ENCODE data around the gene CALCOCO1.
A peak's percentile ranks its signal among the peaks of the same experiment; 100 is the strongest.

CALCOCO1 gene

DNA sequence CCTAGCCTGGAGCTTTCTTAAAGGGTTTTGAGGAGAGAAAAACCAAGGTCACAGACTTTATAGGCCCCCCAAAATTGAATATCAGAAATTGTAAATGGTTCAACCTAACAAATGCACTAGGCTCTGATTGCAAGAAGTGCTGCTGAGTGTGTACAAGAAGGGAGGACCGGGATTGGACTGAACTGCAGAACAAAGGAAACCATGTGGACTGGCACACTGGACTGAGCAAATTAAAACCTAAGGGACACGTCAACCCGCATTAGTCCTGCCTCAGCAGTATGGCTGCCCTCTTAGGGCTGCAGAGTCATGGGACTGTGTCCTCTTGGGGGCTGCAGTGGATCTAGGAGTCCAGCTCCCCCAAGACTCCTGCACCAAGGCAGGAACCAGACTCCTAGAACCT is 25.4 kb upstream of the CALCOCO1 start:
- Histone ChIP-seq H3K27me3 (ENCODE audit: control insufficient read depth in 5 of 5, insufficient read depth in 4 of 5, low read length in 5 of 5) (peaks cover 29 to 74% (median 50%) of the 10 kb centered on the region in 5 donors), H3K9ac (ENCODE audit: low read length in 5 of 5) (no peak overlapping the region), H3K27ac (ENCODE audit: low read depth, low read length) (no peak overlapping the region), H3K36me3 (ENCODE audit: control insufficient read depth in 5 of 5, insufficient read depth in 5 of 5, low read length in 5 of 5) (no peaks in the 10 kb centered on the region), H3K4me3 (ENCODE audit: low read depth in 1 of 5, low read length in 5 of 5) (no peak overlapping the region), H3K4me1 (ENCODE audit: control insufficient read depth in 5 of 5, insufficient read depth in 5 of 5, low read length in 5 of 5) (peaks cover 0 to 29% (median 23%) of the 10 kb centered on the region in 5 donors), H3K9me3 (ENCODE audit: control insufficient read depth in 5 of 5, low read length in 5 of 5) (no peaks in the 10 kb centered on the region)

DNA sequence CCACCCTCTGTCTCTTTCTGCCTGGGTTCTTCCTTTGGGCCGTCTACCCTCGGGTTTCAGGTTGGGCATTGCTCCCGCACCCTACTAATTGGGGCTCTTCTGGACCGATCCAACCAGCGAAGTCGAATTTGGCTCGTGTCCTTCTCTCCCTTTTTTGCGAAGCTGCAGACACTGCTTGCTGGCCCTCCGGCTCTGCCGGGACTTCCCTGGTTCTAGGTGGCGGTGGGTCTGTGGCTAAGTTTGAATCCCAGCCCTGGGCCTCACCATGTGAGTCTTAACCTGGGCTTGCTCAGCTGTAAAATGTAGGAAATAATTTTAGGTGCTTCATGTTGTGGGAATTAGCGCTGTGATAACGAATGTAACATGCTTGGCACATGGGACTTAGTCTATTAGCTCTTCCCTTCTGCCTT is 24.9 kb upstream of the CALCOCO1 start:
- no peaks in the 10 kb centered on the region for H3K36me3 ChIP-seq (ENCODE audit: control insufficient read depth in 5 of 5, insufficient read depth in 5 of 5, low read length in 5 of 5)
- H3K9ac ChIP-seq (ENCODE audit: low read length in 5 of 5) = no peak overlapping the region
- no peaks in the 10 kb centered on the region for H3K9me3 ChIP-seq (ENCODE audit: control insufficient read depth in 5 of 5, low read length in 5 of 5)
- peaks cover 33 to 78% (median 54%) of the 10 kb centered on the region in 5 donors for H3K27me3 ChIP-seq (ENCODE audit: control insufficient read depth in 5 of 5, insufficient read depth in 4 of 5, low read length in 5 of 5)
- no peak overlapping the region for H3K4me3 ChIP-seq (ENCODE audit: low read depth in 1 of 5, low read length in 5 of 5)
- peaks cover 0 to 25% (median 22%) of the 10 kb centered on the region in 5 donors for H3K4me1 ChIP-seq (ENCODE audit: control insufficient read depth in 5 of 5, insufficient read depth in 5 of 5, low read length in 5 of 5)
- H3K27ac ChIP-seq (ENCODE audit: low read depth, low read length) = no peak overlapping the region

DNA sequence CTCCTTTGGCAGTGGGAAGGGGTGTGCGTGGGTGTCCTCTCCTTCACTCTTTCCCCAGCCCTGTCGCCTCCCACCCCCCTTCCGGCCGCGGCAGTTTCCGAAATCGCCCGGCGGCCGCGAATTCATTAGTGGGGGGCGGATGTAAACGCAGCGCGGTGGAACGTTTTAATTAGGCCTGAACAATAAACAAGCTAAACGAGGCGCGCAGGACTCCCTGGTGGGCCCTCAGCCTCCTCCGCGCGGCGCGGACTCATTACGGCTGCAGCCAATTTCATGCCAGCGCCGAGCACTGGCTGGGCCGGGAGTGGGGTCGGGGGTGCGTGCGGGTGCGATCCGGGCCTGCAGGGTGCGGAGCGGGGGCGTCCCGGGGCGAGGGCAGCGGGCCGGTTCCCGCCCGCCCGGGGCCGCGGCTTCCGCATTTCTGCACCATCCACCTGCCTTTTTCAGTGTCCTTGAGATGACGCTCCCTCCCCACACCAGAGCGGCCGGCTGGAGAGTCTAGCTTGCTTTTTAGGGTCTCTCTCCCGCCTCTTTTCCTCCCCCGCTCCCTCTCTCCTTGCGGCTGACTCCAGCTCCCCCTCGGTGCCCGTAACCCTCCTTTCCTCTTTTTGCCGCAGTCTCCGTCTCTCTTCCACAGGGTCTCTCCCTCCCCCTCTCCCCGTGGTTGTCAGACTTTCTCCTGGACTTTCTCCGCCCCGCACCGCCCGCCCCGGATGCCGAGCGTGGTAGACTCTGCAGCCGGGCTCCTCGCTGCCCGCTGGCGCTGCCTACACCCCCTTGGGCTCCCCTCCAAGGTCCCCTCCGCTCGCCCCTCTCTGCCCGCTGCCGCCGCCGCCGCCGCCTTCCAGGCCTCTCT is 24.3 kb upstream of the CALCOCO1 start, which contains the start of gene CISTR:
CISTR (minus strand) TSS at position 644 of the 856 bp plus-strand sequence.
- Histone ChIP-seq H3K27me3 (ENCODE audit: control insufficient read depth in 5 of 5, insufficient read depth in 4 of 5, low read length in 5 of 5) (peaks cover 36 to 82% (median 54%) of the 10 kb centered on the region in 5 donors), H3K27ac (ENCODE audit: low read depth, low read length) (no peak within 1 kb of the TSS), H3K36me3 (ENCODE audit: control insufficient read depth in 5 of 5, insufficient read depth in 5 of 5, low read length in 5 of 5) (no peaks in the 10 kb centered on the region), H3K4me1 (ENCODE audit: control insufficient read depth in 5 of 5, insufficient read depth in 5 of 5, low read length in 5 of 5) (peaks cover 0 to 22% (median 18%) of the 10 kb centered on the region in 5 donors), H3K9me3 (ENCODE audit: control insufficient read depth in 5 of 5, low read length in 5 of 5) (no peaks in the 10 kb centered on the region), H3K4me3 (ENCODE audit: low read depth in 1 of 5, low read length in 5 of 5) (peak within 1 kb of the TSS; percentile 58 to 65 (median 60)), H3K9ac (ENCODE audit: low read length in 5 of 5) (peak within 1 kb of the TSS in 2 of 5 donors; percentile 21 to 27)

GRCh38 chr12:53750812-53751335 is 23.6 kb upstream of the CALCOCO1 start:
- H3K4me3 ChIP-seq (ENCODE audit: low read depth in 1 of 5, low read length in 5 of 5) = peak overlapping the region in 4 of 5 donors; percentile 58 to 65 (median 62)
- H3K27me3 ChIP-seq (ENCODE audit: control insufficient read depth in 5 of 5, insufficient read depth in 4 of 5, low read length in 5 of 5) = peaks cover 36 to 79% (median 50%) of the 10 kb centered on the region in 5 donors
- peaks cover 0 to 21% (median 18%) of the 10 kb centered on the region in 5 donors for H3K4me1 ChIP-seq (ENCODE audit: control insufficient read depth in 5 of 5, insufficient read depth in 5 of 5, low read length in 5 of 5)
- no peaks in the 10 kb centered on the region for H3K9me3 ChIP-seq (ENCODE audit: control insufficient read depth in 5 of 5, low read length in 5 of 5)
- H3K9ac ChIP-seq (ENCODE audit: low read length in 5 of 5) = peak overlapping the region in 1 of 5 donors; percentile 21
- no peaks in the 10 kb centered on the region for H3K36me3 ChIP-seq (ENCODE audit: control insufficient read depth in 5 of 5, insufficient read depth in 5 of 5, low read length in 5 of 5)
- no peak overlapping the region for H3K27ac ChIP-seq (ENCODE audit: low read depth, low read length)

DNA sequence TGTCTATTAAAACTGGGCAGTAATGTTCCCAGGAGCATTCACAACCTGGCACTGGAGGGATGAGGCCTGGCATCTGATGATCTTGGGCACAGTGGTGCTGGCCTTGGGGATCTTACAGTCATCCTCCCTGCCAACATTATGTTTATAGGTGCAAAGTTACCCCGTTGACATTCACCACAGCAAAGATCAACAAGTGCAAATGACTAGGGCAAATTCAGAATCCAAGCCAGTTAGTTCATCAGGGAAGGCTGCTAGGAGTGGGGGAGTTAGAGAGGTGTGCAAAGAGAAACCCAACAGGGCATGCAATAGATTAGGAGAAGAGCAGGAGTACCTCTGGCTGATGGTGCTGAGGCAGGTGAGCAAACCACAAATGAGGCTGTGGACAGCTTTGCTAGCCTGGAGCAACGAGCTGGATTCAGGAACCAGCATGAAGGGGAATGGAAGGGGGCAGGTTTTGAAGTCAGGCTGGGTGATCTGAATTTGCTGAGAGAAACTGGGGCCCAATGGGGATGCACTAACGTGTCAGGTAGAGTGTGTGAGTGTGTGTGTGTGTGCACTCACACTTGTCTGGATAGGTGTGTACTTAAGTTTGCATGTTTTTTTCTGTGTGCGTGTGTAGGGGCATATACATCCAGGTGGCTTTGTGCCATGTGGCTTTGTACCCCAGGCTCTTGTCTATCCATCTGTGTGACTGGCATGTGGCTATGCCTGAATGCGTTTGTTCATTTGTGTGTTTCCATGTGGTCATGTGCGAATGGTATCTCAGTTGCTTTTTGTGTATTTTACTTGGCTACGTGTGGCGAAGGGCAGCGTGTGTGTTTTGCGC is 22.9 kb upstream of the CALCOCO1 start:
- H3K9me3 ChIP-seq (ENCODE audit: control insufficient read depth in 5 of 5, low read length in 5 of 5) = no peaks in the 10 kb centered on the region
- H3K4me1 ChIP-seq (ENCODE audit: control insufficient read depth in 5 of 5, insufficient read depth in 5 of 5, low read length in 5 of 5) = peaks cover 0 to 21% (median 18%) of the 10 kb centered on the region in 5 donors
- H3K36me3 ChIP-seq (ENCODE audit: control insufficient read depth in 5 of 5, insufficient read depth in 5 of 5, low read length in 5 of 5) = no peaks in the 10 kb centered on the region
- H3K9ac ChIP-seq (ENCODE audit: low read length in 5 of 5) = no peak overlapping the region
- no peak overlapping the region for H3K27ac ChIP-seq (ENCODE audit: low read depth, low read length)
- peak overlapping the region in 3 of 5 donors; percentile 60 to 65 (median 64) for H3K4me3 ChIP-seq (ENCODE audit: low read depth in 1 of 5, low read length in 5 of 5)
- H3K27me3 ChIP-seq (ENCODE audit: control insufficient read depth in 5 of 5, insufficient read depth in 4 of 5, low read length in 5 of 5) = peaks cover 36 to 73% (median 48%) of the 10 kb centered on the region in 5 donors

DNA sequence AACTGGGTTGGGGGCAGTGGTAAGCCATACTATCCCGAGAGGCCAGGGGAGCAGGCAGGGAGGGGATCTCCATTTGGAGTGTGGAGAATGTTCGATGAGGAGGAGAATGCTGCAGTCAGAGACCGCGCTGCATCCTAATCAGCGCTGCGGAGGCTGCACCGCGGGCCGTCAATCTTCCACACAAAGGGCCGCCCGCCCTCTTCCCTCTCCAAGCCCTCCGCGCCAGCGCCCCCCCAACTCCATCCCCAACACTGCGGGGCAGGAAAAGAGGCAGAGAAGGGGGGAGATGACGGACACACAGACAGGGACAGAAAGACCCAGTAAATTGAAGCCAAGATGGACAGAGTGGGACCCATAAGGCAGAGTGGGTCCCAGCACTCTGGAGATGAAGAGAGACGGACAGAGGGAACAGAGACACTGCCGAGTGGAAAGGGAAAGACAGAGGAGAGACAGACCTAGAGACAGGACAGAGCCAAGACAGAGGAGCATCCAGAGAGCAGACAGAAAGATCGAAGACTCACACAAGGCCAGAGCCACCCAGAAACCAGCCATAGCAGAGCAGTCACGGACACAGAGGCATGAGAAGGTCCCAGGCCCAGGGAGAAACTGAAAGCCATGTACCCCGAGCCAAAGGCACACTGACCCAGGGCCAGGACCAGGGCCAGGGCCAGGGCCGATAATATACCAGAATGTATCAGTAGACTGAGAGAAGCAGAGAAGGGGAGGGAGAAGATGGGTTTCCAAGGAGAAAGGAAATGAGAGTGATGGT is 21.0 kb upstream of the CALCOCO1 start:
- Histone ChIP-seq H3K4me1 (ENCODE audit: control insufficient read depth in 5 of 5, insufficient read depth in 5 of 5, low read length in 5 of 5) (peaks cover 0 to 21% (median 20%) of the 10 kb centered on the region in 5 donors), H3K36me3 (ENCODE audit: control insufficient read depth in 5 of 5, insufficient read depth in 5 of 5, low read length in 5 of 5) (no peaks in the 10 kb centered on the region), H3K9ac (ENCODE audit: low read length in 5 of 5) (no peak overlapping the region), H3K9me3 (ENCODE audit: control insufficient read depth in 5 of 5, low read length in 5 of 5) (no peaks in the 10 kb centered on the region), H3K27ac (ENCODE audit: low read depth, low read length) (no peak overlapping the region), H3K4me3 (ENCODE audit: low read depth in 1 of 5, low read length in 5 of 5) (no peak overlapping the region), H3K27me3 (ENCODE audit: control insufficient read depth in 5 of 5, insufficient read depth in 4 of 5, low read length in 5 of 5) (peaks cover 41 to 66% (median 51%) of the 10 kb centered on the region in 5 donors)

- Histone ChIP-seq H3K27me3 (ENCODE audit: control insufficient read depth in 5 of 5, insufficient read depth in 4 of 5, low read length in 5 of 5) (peaks cover 34 to 66% (median 51%) of the 10 kb centered on the region in 5 donors), H3K4me3 (ENCODE audit: low read depth in 1 of 5, low read length in 5 of 5) (no peak overlapping the region), H3K9ac (ENCODE audit: low read length in 5 of 5) (no peak overlapping the region), H3K9me3 (ENCODE audit: control insufficient read depth in 5 of 5, low read length in 5 of 5) (no peaks in the 10 kb centered on the region), H3K36me3 (ENCODE audit: control insufficient read depth in 5 of 5, insufficient read depth in 5 of 5, low read length in 5 of 5) (no peaks in the 10 kb centered on the region), H3K4me1 (ENCODE audit: control insufficient read depth in 5 of 5, insufficient read depth in 5 of 5, low read length in 5 of 5) (peaks cover 0 to 21% (median 20%) of the 10 kb centered on the region in 5 donors), H3K27ac (ENCODE audit: low read depth, low read length) (no peak overlapping the region)
Observed at GRCh38 chr12:53747095-53747494, 19.8 kb upstream of the CALCOCO1 start.

DNA sequence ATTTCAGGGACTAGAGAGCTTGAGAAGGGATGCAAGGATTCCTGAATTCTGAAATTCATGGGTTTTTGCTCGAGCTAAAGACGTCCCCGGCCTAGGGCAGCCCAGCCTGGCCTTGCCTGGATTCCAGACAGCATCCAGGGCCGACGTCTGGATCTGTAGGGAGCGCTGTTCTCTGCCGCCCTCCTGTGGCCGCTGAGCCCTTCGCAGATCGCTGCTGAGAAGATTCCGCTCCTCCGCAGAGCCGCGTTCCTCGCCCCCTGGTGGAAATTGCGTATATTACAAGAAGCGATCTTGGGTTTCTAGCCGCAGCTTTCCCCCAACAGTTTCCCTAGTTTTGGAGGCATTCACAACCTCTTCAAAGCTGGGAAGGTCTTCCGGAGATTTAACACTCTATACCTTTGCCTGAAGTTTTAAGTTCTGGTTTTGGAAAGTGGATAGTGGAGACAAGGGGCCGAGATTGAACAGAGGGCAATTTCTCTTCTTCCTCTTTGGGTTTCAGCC is 19.4 kb upstream of the CALCOCO1 start:
- H3K36me3 ChIP-seq (ENCODE audit: control insufficient read depth in 5 of 5, insufficient read depth in 5 of 5, low read length in 5 of 5) = no peaks in the 10 kb centered on the region
- H3K27ac ChIP-seq (ENCODE audit: low read depth, low read length) = no peak overlapping the region
- no peak overlapping the region for H3K4me3 ChIP-seq (ENCODE audit: low read depth in 1 of 5, low read length in 5 of 5)
- no peaks in the 10 kb centered on the region for H3K9me3 ChIP-seq (ENCODE audit: control insufficient read depth in 5 of 5, low read length in 5 of 5)
- H3K27me3 ChIP-seq (ENCODE audit: control insufficient read depth in 5 of 5, insufficient read depth in 4 of 5, low read length in 5 of 5) = peaks cover 33 to 63% (median 49%) of the 10 kb centered on the region in 5 donors
- H3K9ac ChIP-seq (ENCODE audit: low read length in 5 of 5) = no peak overlapping the region
- peaks cover 0 to 17% (median 16%) of the 10 kb centered on the region in 5 donors for H3K4me1 ChIP-seq (ENCODE audit: control insufficient read depth in 5 of 5, insufficient read depth in 5 of 5, low read length in 5 of 5)

DNA sequence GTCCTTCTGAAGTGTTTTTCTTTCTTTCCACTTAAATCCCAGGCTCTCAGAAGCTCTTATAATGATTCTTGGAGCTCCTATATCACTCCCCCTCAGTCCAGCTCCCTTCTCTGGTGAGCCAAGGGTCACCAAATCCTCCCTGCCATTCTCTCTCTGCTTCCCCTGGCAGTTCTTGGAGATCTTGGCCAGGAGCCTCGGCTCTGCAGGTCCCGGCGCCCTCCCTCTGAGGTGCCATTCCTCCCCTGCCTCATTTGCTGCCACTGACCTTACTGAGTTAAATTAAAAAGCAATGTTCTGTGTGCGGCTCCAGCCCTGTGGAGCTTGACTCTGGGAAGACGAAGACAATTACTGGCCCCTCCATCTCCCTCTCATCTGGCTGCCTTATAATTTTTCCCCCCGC is 17.5 kb upstream of the CALCOCO1 start:
- Histone ChIP-seq H3K9ac (ENCODE audit: low read length in 5 of 5) (no peak overlapping the region), H3K27ac (ENCODE audit: low read depth, low read length) (no peak overlapping the region), H3K36me3 (ENCODE audit: control insufficient read depth in 5 of 5, insufficient read depth in 5 of 5, low read length in 5 of 5) (no peaks in the 10 kb centered on the region), H3K9me3 (ENCODE audit: control insufficient read depth in 5 of 5, low read length in 5 of 5) (no peaks in the 10 kb centered on the region), H3K27me3 (ENCODE audit: control insufficient read depth in 5 of 5, insufficient read depth in 4 of 5, low read length in 5 of 5) (peaks cover 29 to 59% (median 50%) of the 10 kb centered on the region in 5 donors), H3K4me1 (ENCODE audit: control insufficient read depth in 5 of 5, insufficient read depth in 5 of 5, low read length in 5 of 5) (peaks cover 0 to 9% (median 7%) of the 10 kb centered on the region in 5 donors), H3K4me3 (ENCODE audit: low read depth in 1 of 5, low read length in 5 of 5) (no peak overlapping the region)
